HUDEP-2 (cell line): ENCODE measurements around the gene RFPL1.
"Not testable (repeated sequence)": the region's sequence is repeated elsewhere in the genome, so short reads cannot be mapped to it uniquely, and the experiment has no call there.

ENCODE experiments used
- DNase-seq, 76 experiments: peaks; one replicate each; lab custom pipeline; 2025; ENCODE audit not compliant: unreplicated experiment in 76 of 76; lab: John Stamatoyannopoulos, UW

RFPL1 gene

GRCh38 chr22:29438283-29438682 is at the start of gene RFPL1:
Gene RFPL1, plus strand, starts transcription at chr22:29438583.
- not testable (repeated sequence) for DNase-seq

- DNase-seq: no peak
Measured at GRCh38 chr22:29388759-29389090, 49.7 kb upstream of the RFPL1 start.

GRCh38 chr22:29390270-29390669 is 48.1 kb upstream of the RFPL1 start:
- DNase-seq: no peak

GRCh38 chr22:29391546-29391945 is 46.8 kb upstream of the RFPL1 start:
- DNase-seq: no peak

- DNase-seq: no peak
Measured at GRCh38 chr22:29393019-29393608, 45.3 kb upstream of the RFPL1 start.

GRCh38 chr22:29394931-29395581 is 43.3 kb upstream of the RFPL1 start:
- DNase-seq: peak in 60 of 76 experiments; percentile 10 to 66 (median 36)

GRCh38 chr22:29396126-29396525 is 42.3 kb upstream of the RFPL1 start:
- no peak for DNase-seq

GRCh38 chr22:29397791-29398190 is 40.6 kb upstream of the RFPL1 start:
- no peak for DNase-seq

- no peak for DNase-seq
Measured at GRCh38 chr22:29400576-29400975, 37.8 kb upstream of the RFPL1 start.

GRCh38 chr22:29401538-29401937 is 36.8 kb upstream of the RFPL1 start:
- not testable (repeated sequence) for DNase-seq

- no peak for DNase-seq
Measured at GRCh38 chr22:29408940-29409339, 29.4 kb upstream of the RFPL1 start.

- not testable (repeated sequence) for DNase-seq
Measured at GRCh38 chr22:29411569-29412211, 26.7 kb upstream of the RFPL1 start.

GRCh38 chr22:29412772-29413171 is 25.6 kb upstream of the RFPL1 start:
- DNase-seq: peak in 25 of 76 experiments; percentile 2 to 26 (median 11)

GRCh38 chr22:29414951-29415591 is 23.3 kb upstream of the RFPL1 start:
- not testable (repeated sequence) for DNase-seq

GRCh38 chr22:29418704-29419103 is 19.7 kb upstream of the RFPL1 start:
- not testable (repeated sequence) for DNase-seq

GRCh38 chr22:29426476-29426875 is 11.9 kb upstream of the RFPL1 start:
- DNase-seq: no peak

GRCh38 chr22:29427176-29427760 is 11.1 kb upstream of the RFPL1 start:
- DNase-seq: no peak

- DNase-seq: no peak
Measured at GRCh38 chr22:29431986-29432385, 6.4 kb upstream of the RFPL1 start.

GRCh38 chr22:29433856-29434255 is 4.5 kb upstream of the RFPL1 start:
- no peak for DNase-seq

GRCh38 chr22:29434288-29434687 is 4.1 kb upstream of the RFPL1 start:
- DNase-seq: no peak
